SK-N-SH (cell line): ENCODE measurements around the gene CARM1.

Source experiments
- EP300 ChIP-seq, 2 experiments: IDR thresholded peaks; 2 replicates each; pipeline versions ENCODE4 v1.4.0 to v1.6.1; 2012; ENCODE audit warnings: borderline replicate concordance in 1 of 2, low read depth in 1 of 2, low read length in 1 of 2
- EZH2phosphoT487 ChIP-seq: fragments of 200-600 bp; sonication (generic); IDR thresholded peaks from 2 replicates; pipeline ENCODE4 v1.6.1; 2017; ENCODE audit warnings: low read depth, mixed run types, mild to moderate bottlenecking, antibody characterized with exemption, moderate library complexity, borderline replicate concordance
- MEF2A ChIP-seq: IDR thresholded peaks from 2 replicates; pipeline ENCODE4 v1.4.0; 2012; ENCODE audit warnings: low read depth, borderline replicate concordance
- NRF1 ChIP-seq: IDR thresholded peaks from 2 replicates; pipeline ENCODE4 v1.6.1; 2012; ENCODE audit warnings: low read depth, mild to moderate bottlenecking, low read length
- POLR2AphosphoS5 ChIP-seq: IDR thresholded peaks from 2 replicates; pipeline ENCODE4 v1.6.1; 2012; ENCODE audit warnings: low read depth, low read length
- RCOR1 ChIP-seq: fragments of 150-350 bp; IDR thresholded peaks from 2 replicates; pipeline ENCODE4 v1.6.1; 2017; ENCODE audit warnings: antibody characterized with exemption, low read length
- TEAD4 ChIP-seq: IDR thresholded peaks from 2 replicates; pipeline ENCODE4 v1.4.0; 2012; ENCODE audit warnings: mild to moderate bottlenecking, borderline replicate concordance; ENCODE audit not compliant: insufficient read depth
- USF1 ChIP-seq: IDR thresholded peaks from 2 replicates; pipeline ENCODE4 v1.4.0; 2012; ENCODE audit warnings: low read depth, borderline replicate concordance
- USF2 ChIP-seq: fragments of 150-350 bp; IDR thresholded peaks from 2 replicates; pipeline ENCODE4 v1.6.1; 2017; ENCODE audit warnings: antibody characterized with exemption, low read length, low read depth, borderline replicate concordance
- ZBTB33 ChIP-seq: IDR thresholded peaks from 2 replicates; pipeline ENCODE4 v1.4.0; 2012; ENCODE audit warnings: low read depth, borderline replicate concordance
- TF ChIP-seq, protein P1 (sequence below): fragments of 200-600 bp; sonication (generic); IDR thresholded peaks from 2 replicates; pipeline ENCODE4 v1.6.1; 2017; ENCODE audit warnings: antibody characterized with exemption, mild to moderate bottlenecking, moderate library complexity
- TF ChIP-seq, protein P2 (sequence below): IDR thresholded peaks from 2 replicates; pipeline ENCODE4 v1.6.1; 2012; ENCODE audit warnings: mild to moderate bottlenecking, low read depth, low read length, moderate library complexity

DNA sequence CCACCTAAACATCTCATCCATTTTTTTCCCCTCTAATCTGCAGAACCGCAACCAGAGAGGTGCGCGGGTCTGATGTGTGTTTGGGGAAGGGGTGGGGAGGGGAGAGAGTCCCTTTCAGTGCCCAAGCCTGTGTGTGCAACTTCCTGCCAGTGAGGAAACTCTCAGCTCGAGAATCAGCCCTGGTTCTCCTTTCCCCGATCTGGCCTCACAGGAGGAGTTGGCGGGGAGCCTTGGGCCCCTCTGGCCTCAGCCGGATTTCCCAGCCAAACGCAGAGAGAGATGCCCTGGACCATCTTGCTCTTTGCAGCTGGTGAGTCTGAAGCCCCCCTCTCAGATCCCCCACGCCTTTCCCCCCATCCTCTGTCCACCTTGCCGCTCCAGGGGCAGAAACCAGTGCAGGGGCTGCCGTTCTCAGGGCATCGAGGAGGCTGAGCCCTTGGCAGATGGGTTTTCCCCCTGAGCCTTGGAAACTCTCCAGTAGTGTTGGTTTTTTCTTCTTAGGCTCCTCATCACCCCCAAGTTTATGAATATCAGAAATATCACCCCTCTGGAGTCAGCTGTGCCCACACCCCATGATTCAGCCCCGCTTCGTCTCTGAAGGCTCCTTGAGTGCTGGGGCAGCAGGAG is 23.0 kb upstream of the CARM1 start, which contains the start of gene C19orf38:
- TF ChIP-seq, protein P1, sequence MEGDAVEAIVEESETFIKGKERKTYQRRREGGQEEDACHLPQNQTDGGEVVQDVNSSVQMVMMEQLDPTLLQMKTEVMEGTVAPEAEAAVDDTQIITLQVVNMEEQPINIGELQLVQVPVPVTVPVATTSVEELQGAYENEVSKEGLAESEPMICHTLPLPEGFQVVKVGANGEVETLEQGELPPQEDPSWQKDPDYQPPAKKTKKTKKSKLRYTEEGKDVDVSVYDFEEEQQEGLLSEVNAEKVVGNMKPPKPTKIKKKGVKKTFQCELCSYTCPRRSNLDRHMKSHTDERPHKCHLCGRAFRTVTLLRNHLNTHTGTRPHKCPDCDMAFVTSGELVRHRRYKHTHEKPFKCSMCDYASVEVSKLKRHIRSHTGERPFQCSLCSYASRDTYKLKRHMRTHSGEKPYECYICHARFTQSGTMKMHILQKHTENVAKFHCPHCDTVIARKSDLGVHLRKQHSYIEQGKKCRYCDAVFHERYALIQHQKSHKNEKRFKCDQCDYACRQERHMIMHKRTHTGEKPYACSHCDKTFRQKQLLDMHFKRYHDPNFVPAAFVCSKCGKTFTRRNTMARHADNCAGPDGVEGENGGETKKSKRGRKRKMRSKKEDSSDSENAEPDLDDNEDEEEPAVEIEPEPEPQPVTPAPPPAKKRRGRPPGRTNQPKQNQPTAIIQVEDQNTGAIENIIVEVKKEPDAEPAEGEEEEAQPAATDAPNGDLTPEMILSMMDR: no peak
- TF ChIP-seq USF2: no peak
- TF ChIP-seq USF1: no peak
- TF ChIP-seq, protein P2, sequence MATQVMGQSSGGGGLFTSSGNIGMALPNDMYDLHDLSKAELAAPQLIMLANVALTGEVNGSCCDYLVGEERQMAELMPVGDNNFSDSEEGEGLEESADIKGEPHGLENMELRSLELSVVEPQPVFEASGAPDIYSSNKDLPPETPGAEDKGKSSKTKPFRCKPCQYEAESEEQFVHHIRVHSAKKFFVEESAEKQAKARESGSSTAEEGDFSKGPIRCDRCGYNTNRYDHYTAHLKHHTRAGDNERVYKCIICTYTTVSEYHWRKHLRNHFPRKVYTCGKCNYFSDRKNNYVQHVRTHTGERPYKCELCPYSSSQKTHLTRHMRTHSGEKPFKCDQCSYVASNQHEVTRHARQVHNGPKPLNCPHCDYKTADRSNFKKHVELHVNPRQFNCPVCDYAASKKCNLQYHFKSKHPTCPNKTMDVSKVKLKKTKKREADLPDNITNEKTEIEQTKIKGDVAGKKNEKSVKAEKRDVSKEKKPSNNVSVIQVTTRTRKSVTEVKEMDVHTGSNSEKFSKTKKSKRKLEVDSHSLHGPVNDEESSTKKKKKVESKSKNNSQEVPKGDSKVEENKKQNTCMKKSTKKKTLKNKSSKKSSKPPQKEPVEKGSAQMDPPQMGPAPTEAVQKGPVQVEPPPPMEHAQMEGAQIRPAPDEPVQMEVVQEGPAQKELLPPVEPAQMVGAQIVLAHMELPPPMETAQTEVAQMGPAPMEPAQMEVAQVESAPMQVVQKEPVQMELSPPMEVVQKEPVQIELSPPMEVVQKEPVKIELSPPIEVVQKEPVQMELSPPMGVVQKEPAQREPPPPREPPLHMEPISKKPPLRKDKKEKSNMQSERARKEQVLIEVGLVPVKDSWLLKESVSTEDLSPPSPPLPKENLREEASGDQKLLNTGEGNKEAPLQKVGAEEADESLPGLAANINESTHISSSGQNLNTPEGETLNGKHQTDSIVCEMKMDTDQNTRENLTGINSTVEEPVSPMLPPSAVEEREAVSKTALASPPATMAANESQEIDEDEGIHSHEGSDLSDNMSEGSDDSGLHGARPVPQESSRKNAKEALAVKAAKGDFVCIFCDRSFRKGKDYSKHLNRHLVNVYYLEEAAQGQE: no peak
- no peak for TF ChIP-seq TEAD4
- no peak for TF ChIP-seq EZH2phosphoT487
- TF ChIP-seq MEF2A: no peak
- TF ChIP-seq EP300 (IDR thresholded peaks at IDR 0.05; ENCODE audit: borderline replicate concordance in 1 of 2, low read depth in 1 of 2, low read length in 1 of 2): no peak
- no peak for TF ChIP-seq POLR2AphosphoS5
- TF ChIP-seq NRF1: no peak
- no peak for TF ChIP-seq ZBTB33
- no peak for TF ChIP-seq RCOR1
